Right atrium auricular region (tissue), 2 donors: ENCODE results near the gene TROAP. TPM values are rescaled to one million over a fixed set of nuclear protein-coding genes. Genes with fewer than 3 reads are reported as not detected.
A peak's percentile ranks its signal among the peaks of the same experiment; 100 is the strongest.

Experiments
- DNase-seq: peaks from one replicate; pipeline ENCODE4 v3.0.0-alpha.2; 2019; ENCODE audit warnings: low spot score
- H3K27ac ChIP-seq, 2 donors: fragments of 200-600 bp; sonication (generic); 1 replicate in 1 of 2; 2 replicates in 1 of 2; pipeline ENCODE4 v1.5.1; 2016 to 2019
- H3K27me3 ChIP-seq, 2 donors: fragments of 200-600 bp; sonication (generic); one replicate each; pipeline versions ENCODE4 v1.5.1 to v1.6.0; 2017 to 2019
- H3K36me3 ChIP-seq: fragments of 200-600 bp; sonication (generic); one replicate; pipeline ENCODE4 v1.5.1; 2016
- H3K4me1 ChIP-seq, 2 donors: fragments of 200-600 bp; sonication (generic); one replicate each; pipeline versions ENCODE4 v1.5.1 to v1.6.0; 2017 to 2019
- H3K4me3 ChIP-seq, 2 donors: fragments of 200-600 bp; sonication (generic); 1 replicate in 1 of 2; 2 replicates in 1 of 2; pipeline ENCODE4 v1.5.1; 2017 to 2019; ENCODE audit warnings: mild to moderate bottlenecking in 1 of 2, moderate library complexity in 1 of 2
- H3K9me3 ChIP-seq, 2 donors: fragments of 200-600 bp; sonication (generic); one replicate each; pipeline ENCODE4 v1.5.1; 2019
- CTCF ChIP-seq, 2 donors: fragments of 200-600 bp; sonication (generic); IDR thresholded peaks; one replicate each; pipeline ENCODE4 v1.5.1; 2019; ENCODE audit warnings: antibody characterized with exemption in 2 of 2
- total RNA-seq, 2 donors: library from RNA; depleted of rRNA; stranded (reverse); fragments of >200 nt; gene quantifications; one replicate each; pipeline ENCODE4 v1.1.0, GENCODE V29; 2016

The TROAP gene
- total RNA-seq, 2 donors from 2014 or later, result 0.48 TPM; not detected in 1

GRCh38 chr12:49296034-49296835, 26.8 kb upstream of the TROAP start:
- peak; percentile 48 to 68 for TF ChIP-seq CTCF (IDR thresholded peaks at IDR 0.05)
- peaks cover 20 to 36% of the 10 kb centered on the region in 2 donors for H3K27me3 ChIP-seq
- DNase-seq, result no peak
- peaks cover 0 to 37% of the 10 kb centered on the region in 2 donors for H3K4me1 ChIP-seq
- H3K4me3 ChIP-seq, result peak overlapping the region in 1 of 2 donors; percentile 33
- no peaks in the 10 kb centered on the region for H3K36me3 ChIP-seq
- H3K27ac ChIP-seq, result no peak overlapping the region
- H3K9me3 ChIP-seq, result no peaks in the 10 kb centered on the region

GRCh38 chr12:49296836-49297694, 26.0 kb upstream of the TROAP start:
- peaks cover 0 to 37% of the 10 kb centered on the region in 2 donors for H3K4me1 ChIP-seq
- TF ChIP-seq CTCF (IDR thresholded peaks at IDR 0.05), result peak in 1 of 2 donors; percentile 8
- no peak overlapping the region for H3K27ac ChIP-seq
- H3K4me3 ChIP-seq, result peak overlapping the region in 1 of 2 donors; percentile 33
- H3K27me3 ChIP-seq, result peaks cover 20 to 36% of the 10 kb centered on the region in 2 donors
- no peaks in the 10 kb centered on the region for H3K9me3 ChIP-seq
- DNase-seq, result no peak
- no peaks in the 10 kb centered on the region for H3K36me3 ChIP-seq

- H3K27ac ChIP-seq, result no peak overlapping the region
Observed at GRCh38 chr12:49297695-49298060, 25.4 kb upstream of the TROAP start.

GRCh38 chr12:49298160-49298559, 24.9 kb upstream of the TROAP start:
- H3K36me3 ChIP-seq, result no peaks in the 10 kb centered on the region
- no peak for DNase-seq
- no peaks in the 10 kb centered on the region for H3K9me3 ChIP-seq
- peaks cover 0 to 29% of the 10 kb centered on the region in 2 donors for H3K4me1 ChIP-seq
- H3K27me3 ChIP-seq, result peaks cover 20 to 36% of the 10 kb centered on the region in 2 donors
- no peak overlapping the region for H3K4me3 ChIP-seq
- no peak overlapping the region for H3K27ac ChIP-seq
- no peak for TF ChIP-seq CTCF (IDR thresholded peaks at IDR 0.05)

More at GRCh38 chr12:49297695-49298060, 25.4 kb upstream of the TROAP start:
- no peak for TF ChIP-seq CTCF (IDR thresholded peaks at IDR 0.05)
- H3K4me1 ChIP-seq, result peaks cover 0 to 34% of the 10 kb centered on the region in 2 donors
- peak overlapping the region in 1 of 2 donors; percentile 33 for H3K4me3 ChIP-seq
- DNase-seq, result no peak
- no peaks in the 10 kb centered on the region for H3K36me3 ChIP-seq
- H3K9me3 ChIP-seq, result no peaks in the 10 kb centered on the region
- peaks cover 20 to 36% of the 10 kb centered on the region in 2 donors for H3K27me3 ChIP-seq

GRCh38 chr12:49301760-49302159, 21.3 kb upstream of the TROAP start:
- Histone ChIP-seq H3K36me3 (no peaks in the 10 kb centered on the region), H3K4me1 (peaks cover 0 to 10% of the 10 kb centered on the region in 2 donors), H3K27me3 (peaks cover 7 to 21% of the 10 kb centered on the region in 2 donors), H3K9me3 (no peaks in the 10 kb centered on the region), H3K4me3 (no peak overlapping the region), H3K27ac (no peak overlapping the region)
- no peak for TF ChIP-seq CTCF (IDR thresholded peaks at IDR 0.05)
- no peak for DNase-seq
